ENCODE data around the gene HOXB4. TPM values are rescaled to one million over a fixed set of nuclear protein-coding genes. Genes with fewer than 3 reads are reported as not detected.
A peak's percentile ranks its signal among the peaks of the same experiment; 100 is the strongest.

HOXB4 gene
- polyA plus RNA-seq, 1 experiment = 5.8 TPM

DNA sequence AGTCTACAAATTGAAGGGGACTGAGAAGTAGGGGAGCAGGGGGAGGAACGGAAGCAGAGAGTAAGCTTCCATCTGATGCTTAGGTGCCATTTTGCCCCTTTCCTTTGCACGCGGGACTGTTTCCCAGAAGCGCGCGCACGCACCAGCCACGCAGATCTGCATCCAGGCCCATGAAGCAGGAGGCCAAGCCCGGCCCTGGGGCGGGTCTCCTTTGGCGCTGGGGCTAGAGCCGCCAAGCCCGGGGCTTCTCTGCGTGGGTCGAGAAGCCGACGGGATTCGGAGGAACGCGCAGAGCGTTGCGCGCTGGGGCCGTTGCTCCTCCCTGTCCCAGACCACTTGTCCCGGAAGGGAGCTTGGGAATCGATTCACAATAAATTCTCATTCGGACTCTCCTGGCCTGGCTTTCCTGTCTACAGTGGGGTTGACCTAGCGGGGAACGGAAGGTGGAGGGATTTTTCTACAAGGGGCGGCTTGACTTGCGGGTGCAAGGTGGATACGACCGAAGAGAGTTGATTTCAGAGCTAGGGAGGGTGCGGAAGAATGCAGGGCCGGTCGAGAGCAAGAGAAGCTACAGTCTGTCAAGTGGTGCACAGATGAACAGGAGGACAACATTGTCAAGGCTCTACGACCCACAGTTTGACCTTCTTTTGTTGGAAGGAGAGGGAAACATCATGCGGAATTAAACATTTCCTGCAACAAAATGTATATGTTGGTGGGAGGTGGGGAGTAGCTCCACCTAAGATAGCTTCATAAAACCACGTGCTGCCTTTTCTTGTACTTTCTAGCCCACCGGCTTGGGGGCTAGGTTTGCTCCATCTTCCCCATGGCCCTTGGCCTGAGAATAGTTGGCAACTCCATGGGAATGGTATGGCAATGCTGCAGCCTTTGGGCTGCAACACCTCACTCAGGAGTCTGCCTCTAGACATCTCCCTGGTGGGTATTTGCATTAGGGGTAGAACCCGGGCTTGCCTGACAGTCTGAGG is 43.6 kb upstream of the HOXB4 start:
- ChIA-PET CTCF (interaction anchor here (0.6 to 2.9 kb wide), 5 partner anchors 57 to 491 kb away, joined by 3 to 10 read pairs (median 4); no protein-coding TSS in a partner anchor), POLR2A (no interaction called here)
- Histone ChIP-seq H3K9me3 (ENCODE audit: control insufficient read depth, insufficient read depth, low read length) (peaks cover 6% of the 10 kb centered on the region; the same call in 1 of the 2 replicates), H3K27me3 (ENCODE audit: control insufficient read depth, insufficient read depth, low read length) (peaks cover 95% of the 10 kb centered on the region), H3K4me3 (ENCODE audit: low read depth, low read length) (no peak overlapping the region), H3K27ac (ENCODE audit: low read depth, low read length) (no peak overlapping the region)
- DNase-seq (ENCODE audit: low read depth, low spot score) = no peak
- TF ChIP-seq, protein P1, sequence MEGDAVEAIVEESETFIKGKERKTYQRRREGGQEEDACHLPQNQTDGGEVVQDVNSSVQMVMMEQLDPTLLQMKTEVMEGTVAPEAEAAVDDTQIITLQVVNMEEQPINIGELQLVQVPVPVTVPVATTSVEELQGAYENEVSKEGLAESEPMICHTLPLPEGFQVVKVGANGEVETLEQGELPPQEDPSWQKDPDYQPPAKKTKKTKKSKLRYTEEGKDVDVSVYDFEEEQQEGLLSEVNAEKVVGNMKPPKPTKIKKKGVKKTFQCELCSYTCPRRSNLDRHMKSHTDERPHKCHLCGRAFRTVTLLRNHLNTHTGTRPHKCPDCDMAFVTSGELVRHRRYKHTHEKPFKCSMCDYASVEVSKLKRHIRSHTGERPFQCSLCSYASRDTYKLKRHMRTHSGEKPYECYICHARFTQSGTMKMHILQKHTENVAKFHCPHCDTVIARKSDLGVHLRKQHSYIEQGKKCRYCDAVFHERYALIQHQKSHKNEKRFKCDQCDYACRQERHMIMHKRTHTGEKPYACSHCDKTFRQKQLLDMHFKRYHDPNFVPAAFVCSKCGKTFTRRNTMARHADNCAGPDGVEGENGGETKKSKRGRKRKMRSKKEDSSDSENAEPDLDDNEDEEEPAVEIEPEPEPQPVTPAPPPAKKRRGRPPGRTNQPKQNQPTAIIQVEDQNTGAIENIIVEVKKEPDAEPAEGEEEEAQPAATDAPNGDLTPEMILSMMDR (IDR thresholded peaks at IDR 0.05; ENCODE audit: low read depth, low read length) = no peak

DNA sequence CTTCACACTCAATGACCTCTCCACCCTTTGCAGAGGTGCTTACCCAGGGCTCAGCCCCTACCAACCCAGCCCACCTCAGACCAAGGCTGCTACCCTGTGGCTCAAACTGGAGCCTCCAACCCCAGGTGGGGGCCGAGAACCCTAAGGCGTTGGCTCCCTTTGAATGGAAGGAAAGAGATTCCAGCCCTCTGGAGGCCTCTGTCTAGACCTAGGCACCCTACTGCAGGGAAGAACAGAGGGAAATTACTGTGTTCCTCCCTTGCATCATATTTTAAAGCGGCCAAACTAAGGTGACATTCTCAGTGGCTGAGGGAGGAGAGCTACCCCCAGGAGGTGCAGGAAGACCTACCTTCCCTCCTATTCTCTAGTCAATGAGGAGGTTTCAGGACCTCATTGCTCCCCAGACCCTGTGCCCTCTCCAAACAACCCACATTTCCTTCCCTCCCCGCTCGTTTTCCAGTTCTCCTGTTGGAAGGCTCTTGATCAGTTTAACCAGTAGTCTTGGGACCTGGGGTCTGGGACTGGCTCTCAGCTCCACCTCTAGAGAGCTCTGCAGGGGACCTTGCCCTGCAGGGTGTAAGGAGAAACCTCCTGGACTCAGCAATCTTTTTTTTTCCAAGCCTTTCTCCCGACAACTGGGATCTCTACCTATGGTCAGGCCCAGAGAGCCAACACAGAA is 42.5 kb upstream of the HOXB4 start:
- Histone ChIP-seq H3K9me3 (ENCODE audit: control insufficient read depth, insufficient read depth, low read length) (peaks cover 6% of the 10 kb centered on the region; the same call in 1 of the 2 replicates), H3K4me3 (ENCODE audit: low read depth, low read length) (no peak overlapping the region), H3K27me3 (ENCODE audit: control insufficient read depth, insufficient read depth, low read length) (peaks cover 96% of the 10 kb centered on the region), H3K27ac (ENCODE audit: low read depth, low read length) (peak overlapping the region; percentile 11)
- DNase-seq (ENCODE audit: low read depth, low spot score) = no peak
- ChIA-PET CTCF (interaction anchor here (0.6 to 3.9 kb wide), 6 partner anchors 279 to 490 kb away, joined by 3 to 42 read pairs (median 4); no protein-coding TSS in a partner anchor), POLR2A (no interaction called here)
- TF ChIP-seq, protein P1 (IDR thresholded peaks at IDR 0.05; ENCODE audit: low read depth, low read length) = no peak

DNA sequence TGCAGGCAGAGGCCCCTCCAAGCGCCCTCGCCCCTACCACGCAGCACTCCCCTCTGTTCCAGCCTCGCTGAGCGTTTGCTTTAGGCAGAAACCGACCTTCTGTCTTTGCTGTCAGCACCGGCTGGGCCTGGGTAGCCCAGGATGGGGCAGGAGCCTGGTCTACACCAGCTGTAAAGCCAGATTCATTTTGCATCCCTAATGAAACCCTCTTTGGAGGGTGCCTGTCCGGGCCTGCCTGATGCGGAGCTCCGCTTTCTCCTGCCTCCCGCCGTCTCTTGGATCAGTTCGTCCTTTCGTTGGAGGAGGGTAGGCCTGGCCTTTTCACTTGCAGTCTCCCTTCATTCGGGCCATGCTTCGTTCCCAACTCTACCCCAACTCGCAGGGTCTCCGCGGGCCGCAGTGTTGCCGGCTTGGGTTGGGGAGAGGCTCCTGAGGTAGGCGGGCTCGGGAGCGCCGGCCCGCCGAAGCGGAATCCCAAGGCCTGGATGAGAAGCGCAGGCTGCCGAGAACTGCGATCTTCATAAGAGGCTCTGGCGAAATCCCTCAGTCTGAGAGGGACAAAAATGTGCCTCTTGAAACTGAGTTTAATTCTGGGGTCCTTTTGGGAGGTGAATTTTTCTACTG is 41.8 kb upstream of the HOXB4 start:
- H3K27me3 ChIP-seq (ENCODE audit: control insufficient read depth, insufficient read depth, low read length) = peaks cover 97% of the 10 kb centered on the region
- H3K4me3 ChIP-seq (ENCODE audit: low read depth, low read length) = no peak overlapping the region
- peaks cover 6% of the 10 kb centered on the region; the same call in 1 of the 2 replicates for H3K9me3 ChIP-seq (ENCODE audit: control insufficient read depth, insufficient read depth, low read length)
- CTCF ChIA-PET = interaction anchor here (0.9 to 3.9 kb wide), 5 partner anchors 104 to 312 kb away, joined by 3 to 42 read pairs (median 10); no protein-coding TSS in a partner anchor
- POLR2A ChIA-PET = no interaction called here
- H3K27ac ChIP-seq (ENCODE audit: low read depth, low read length) = no peak overlapping the region
- DNase-seq (ENCODE audit: low read depth, low spot score) = no peak
- TF ChIP-seq, protein P1 (IDR thresholded peaks at IDR 0.05; ENCODE audit: low read depth, low read length) = no peak

DNA sequence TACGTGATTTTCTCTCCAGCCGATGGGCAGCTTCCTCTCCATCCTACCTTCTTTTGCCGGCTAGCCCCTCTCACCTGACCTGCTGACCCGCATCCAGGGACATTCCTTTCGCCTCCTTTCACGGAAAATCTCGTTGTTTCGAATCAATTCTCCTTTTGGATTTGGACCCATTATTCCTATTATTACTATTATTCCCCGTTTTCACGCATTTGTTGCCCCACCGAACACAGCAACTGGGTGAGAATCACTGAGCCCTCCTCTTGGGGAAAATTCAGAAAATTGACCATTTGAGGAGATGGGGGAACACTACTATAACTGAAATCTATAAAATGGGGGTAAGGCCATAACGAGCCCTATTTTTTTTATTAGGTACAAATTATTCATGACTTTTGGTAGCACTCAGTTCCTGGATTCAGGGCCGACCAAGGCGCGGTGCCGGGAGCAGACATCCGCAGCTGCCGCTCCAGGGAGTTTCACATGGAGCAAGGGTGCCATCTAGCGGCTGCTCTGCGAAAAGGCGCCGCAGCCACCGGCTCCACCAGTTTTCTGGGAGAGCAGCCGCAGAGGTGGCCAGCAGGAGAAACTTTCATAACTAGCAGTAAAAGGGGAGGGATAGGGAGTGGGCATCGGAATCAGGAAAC is 40.2 kb upstream of the HOXB4 start:
- TF ChIP-seq, protein P1 (IDR thresholded peaks at IDR 0.05; ENCODE audit: low read depth, low read length) = peak; percentile 96
- POLR2A ChIA-PET = interaction anchor here (1.2 kb wide), 1 partner anchor 25 kb away, joined by 3 read pairs; the partner anchor contains the start of gene HOXB5
- Histone ChIP-seq H3K4me3 (ENCODE audit: low read depth, low read length) (no peak overlapping the region), H3K9me3 (ENCODE audit: control insufficient read depth, insufficient read depth, low read length) (peaks cover 6% of the 10 kb centered on the region; the same call in 1 of the 2 replicates), H3K27me3 (ENCODE audit: control insufficient read depth, insufficient read depth, low read length) (peaks cover 96% of the 10 kb centered on the region), H3K27ac (ENCODE audit: low read depth, low read length) (no peak overlapping the region)
- CTCF ChIA-PET = interaction anchor here (0.6 to 3.9 kb wide), 30 partner anchors 9 to 600 kb away, joined by 3 to 42 read pairs (median 4); partner anchors contain the start of gene HOXB5
- no peak for DNase-seq (ENCODE audit: low read depth, low spot score)
